HG02870 (cell line): ENCODE data around the gene C3orf70.

Experiments
- ATAC-seq: cut with Tn5 transposase; IDR thresholded peaks from one replicate; pipeline ENCODE4 v1.9.1; 2021; ENCODE audit warnings: mild to moderate bottlenecking, moderate library complexity; ENCODE audit not compliant: unreplicated experiment

The C3orf70 gene

GRCh38 chr3:185056908-185057307, 96.0 kb downstream of the C3orf70 start:
- no peak for ATAC-seq

- no peak for ATAC-seq
These were observed 100.2 kb downstream of the C3orf70 start for GRCh38 chr3:185052631-185053030.

GRCh38 chr3:185051801-185052200, 101.1 kb downstream of the C3orf70 start:
- ATAC-seq = no peak

GRCh38 chr3:185049710-185050109, 103.2 kb downstream of the C3orf70 start:
- ATAC-seq = no peak

- no peak for ATAC-seq
These were observed 106.3 kb downstream of the C3orf70 start for GRCh38 chr3:185046603-185047002.

- no peak for ATAC-seq
These were observed 106.7 kb downstream of the C3orf70 start for GRCh38 chr3:185046164-185046515.

- no peak for ATAC-seq
These were observed 110.4 kb downstream of the C3orf70 start for GRCh38 chr3:185042312-185043050.

- ATAC-seq = no peak
These were observed 111.3 kb downstream of the C3orf70 start for GRCh38 chr3:185041540-185041939.

GRCh38 chr3:185040425-185040824, 112.4 kb downstream of the C3orf70 start:
- ATAC-seq = no peak

GRCh38 chr3:185037801-185038200, 115.1 kb downstream of the C3orf70 start:
- no peak for ATAC-seq

GRCh38 chr3:185030951-185031350, 121.9 kb downstream of the C3orf70 start:
- no peak for ATAC-seq

- ATAC-seq = no peak
These were observed 122.5 kb downstream of the C3orf70 start for GRCh38 chr3:185030399-185030798.

GRCh38 chr3:185029086-185029485, 123.8 kb downstream of the C3orf70 start:
- no peak for ATAC-seq

GRCh38 chr3:185028121-185028520, 124.7 kb downstream of the C3orf70 start:
- ATAC-seq = no peak
